SK-N-MC (cell line): ENCODE results near the gene POLR2F.

Experiments used
- EZH2 ChIP-seq: fragments of 200-600 bp; sonication (generic); IDR thresholded peaks from one replicate; pipeline ENCODE4 v1.6.1; 2017; ENCODE audit warnings: antibody characterized with exemption
- FOXP2 ChIP-seq: optimal IDR thresholded peaks from 2 replicates; pipeline ENCODE3; 2011; ENCODE audit warnings: mild to moderate bottlenecking, moderate library complexity; ENCODE audit not compliant: insufficient read depth; ENCODE audit errors: extremely low read length, control extremely low read depth
- POLR2AphosphoS5 ChIP-seq: IDR thresholded peaks from 2 replicates; pipeline ENCODE4 v1.6.1; 2012; ENCODE audit warnings: mild to moderate bottlenecking, low read depth, low read length, borderline replicate concordance

DNA sequence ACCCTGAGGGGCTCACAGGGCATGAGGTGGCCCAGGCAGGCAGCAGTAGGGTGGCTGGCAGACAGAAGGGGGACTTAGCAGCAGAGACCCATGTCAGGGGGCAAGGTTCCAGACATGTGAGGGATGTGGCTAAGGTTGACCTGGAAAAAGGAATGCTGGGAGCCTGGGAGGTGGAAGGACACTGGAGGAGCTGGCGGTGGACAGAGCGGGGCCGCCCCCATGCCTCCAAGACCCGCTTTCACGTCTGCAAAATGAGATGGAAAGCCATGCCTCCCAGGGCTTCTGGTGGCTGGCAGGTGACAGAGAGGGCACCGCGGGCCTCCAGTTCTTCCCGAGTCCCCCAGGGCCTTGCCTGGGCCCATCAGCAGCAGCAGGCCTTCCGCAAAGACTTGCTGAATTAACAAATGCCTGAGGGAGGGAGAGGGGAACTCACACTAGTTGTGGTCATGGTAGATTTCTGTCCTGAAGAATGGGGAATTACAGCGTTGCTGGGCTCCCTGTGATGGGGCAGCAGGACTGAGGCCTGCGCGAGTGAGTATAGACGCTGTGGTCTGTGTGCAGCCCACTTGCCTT lies 53.9 kb downstream of the POLR2F start:
- TF ChIP-seq EZH2 (no peak), POLR2AphosphoS5 (no peak), FOXP2 (no peak)
